ENCODE results near the gene SLC18A3. TPM values are rescaled to one million over a fixed set of nuclear protein-coding genes. Genes with fewer than 3 reads are reported as not detected.
A peak's percentile ranks its signal among the peaks of the same experiment; 100 is the strongest.

The SLC18A3 gene
- total RNA-seq, 1 donor from 2014 or later = 1.6 TPM

DNA sequence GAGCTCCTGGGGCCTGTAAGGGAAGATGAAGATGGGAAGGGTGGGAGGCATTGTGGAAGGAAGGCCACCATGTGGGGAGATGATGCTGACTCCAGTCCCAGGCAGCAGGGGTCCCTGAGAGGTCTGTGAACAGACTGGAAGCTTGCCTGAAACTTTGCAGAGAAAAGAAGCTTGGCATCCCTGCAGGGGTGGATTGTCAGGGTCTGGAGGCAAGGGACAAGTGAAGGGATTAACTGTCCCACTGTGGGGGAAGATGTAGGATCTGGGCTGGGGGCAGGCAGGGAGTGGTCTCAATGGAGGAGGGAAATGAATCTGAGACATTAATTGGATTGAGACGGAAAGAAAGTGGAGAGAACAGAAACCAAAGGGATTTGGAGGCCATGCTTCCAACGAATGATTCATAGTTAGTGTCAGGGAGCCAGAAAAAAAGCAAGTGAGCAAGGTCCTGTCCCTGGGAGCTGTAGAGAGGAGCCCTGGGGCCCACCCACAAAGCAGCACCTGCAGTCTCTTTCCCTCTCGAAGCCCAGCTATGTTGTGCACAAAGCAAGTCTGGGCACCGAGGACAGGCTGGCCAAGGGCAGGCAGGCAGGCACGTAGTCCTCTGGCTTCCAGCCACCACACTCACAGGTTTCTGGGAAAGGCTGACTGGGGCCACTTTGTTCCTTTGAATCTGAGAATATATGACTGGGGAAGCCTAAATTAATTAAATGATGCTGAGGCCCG lies 4.7 kb upstream of the SLC18A3 start:
- Mint-ChIP-seq H3K4me1 (ENCODE audit: unreplicated experiment) (peaks cover 4% of the 10 kb centered on the region), H3K27me3 (peaks cover 84% of the 10 kb centered on the region), H3K36me3 (no peaks in the 10 kb centered on the region), H3K27ac (no peak overlapping the region), H3K9me3 (no peaks in the 10 kb centered on the region), H3K4me3 (no peak overlapping the region)
- peak; percentile 45 for DNase-seq (ENCODE audit: extremely low spot score, unreplicated experiment)
- TF ChIP-seq CTCF (conservative IDR thresholded peaks at IDR 0.05) = no peak

DNA sequence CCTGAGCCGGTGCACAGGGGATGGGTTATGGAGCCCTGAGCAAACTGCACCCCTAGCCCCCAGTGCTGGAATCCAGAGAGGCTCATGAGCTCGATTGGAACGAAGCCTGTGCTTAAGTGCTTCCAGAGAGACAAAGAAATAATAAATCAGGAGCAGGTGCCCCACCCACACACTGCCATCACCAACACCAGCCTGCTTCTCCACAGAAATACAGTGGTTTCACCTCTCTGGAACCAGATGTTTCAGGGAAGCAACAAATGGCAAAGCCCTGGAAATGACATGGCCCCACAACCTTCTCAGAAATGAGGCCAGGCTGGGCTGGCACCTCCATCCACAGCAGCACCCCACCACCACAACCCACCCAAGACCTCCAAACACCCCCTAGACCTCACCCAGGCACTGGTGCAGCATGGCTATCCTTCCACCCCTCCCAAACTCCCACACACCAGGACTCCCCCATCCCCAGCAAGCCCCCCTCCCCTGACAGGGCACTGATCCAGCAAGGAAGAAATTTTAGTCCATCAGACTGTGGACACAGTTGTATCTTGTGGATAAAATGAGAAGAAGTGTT lies 4.1 kb upstream of the SLC18A3 start:
- no peak for TF ChIP-seq CTCF (conservative IDR thresholded peaks at IDR 0.05)
- peaks cover 80% of the 10 kb centered on the region for H3K27me3 Mint-ChIP-seq
- no peak overlapping the region for H3K4me3 Mint-ChIP-seq
- DNase-seq (ENCODE audit: extremely low spot score, unreplicated experiment) = peak; percentile 24
- no peaks in the 10 kb centered on the region for H3K9me3 Mint-ChIP-seq
- peaks cover 4% of the 10 kb centered on the region for H3K4me1 Mint-ChIP-seq (ENCODE audit: unreplicated experiment)
- H3K36me3 Mint-ChIP-seq = no peaks in the 10 kb centered on the region
- H3K27ac Mint-ChIP-seq = no peak overlapping the region

DNA sequence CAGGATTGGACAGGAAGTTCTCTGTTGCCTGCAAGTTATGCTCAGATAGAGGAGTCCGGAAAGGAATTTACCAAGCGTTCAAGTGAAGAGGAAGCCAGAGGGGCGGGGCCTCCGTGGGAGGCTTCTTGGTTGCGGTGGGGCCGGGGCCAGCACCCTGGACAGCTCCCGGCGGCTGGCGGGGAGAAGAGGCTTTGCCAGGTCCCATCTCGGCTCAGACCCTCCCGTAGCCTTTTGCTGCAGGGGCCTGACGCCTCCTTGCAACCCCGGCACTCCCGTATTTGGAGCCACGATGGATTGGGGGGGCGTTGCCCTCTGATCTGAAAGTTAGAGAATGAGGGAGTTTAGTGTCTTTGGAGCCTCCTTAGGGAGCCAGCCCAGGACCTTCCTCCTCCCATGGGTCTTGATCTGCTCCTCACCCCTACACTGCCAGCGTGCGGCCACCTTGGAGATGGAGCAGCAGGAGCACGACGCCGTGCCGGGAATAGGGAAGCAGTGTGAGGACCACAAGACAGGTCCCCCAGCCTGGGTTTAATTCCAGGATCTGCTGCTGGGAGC lies 3.1 kb upstream of the SLC18A3 start:
- peak; percentile 88 for DNase-seq (ENCODE audit: extremely low spot score, unreplicated experiment)
- H3K9me3 Mint-ChIP-seq = no peaks in the 10 kb centered on the region
- no peak overlapping the region for H3K4me3 Mint-ChIP-seq
- TF ChIP-seq CTCF (conservative IDR thresholded peaks at IDR 0.05) = no peak
- peaks cover 4% of the 10 kb centered on the region for H3K4me1 Mint-ChIP-seq (ENCODE audit: unreplicated experiment)
- peaks cover 2% of the 10 kb centered on the region for H3K36me3 Mint-ChIP-seq
- H3K27me3 Mint-ChIP-seq = peaks cover 84% of the 10 kb centered on the region
- H3K27ac Mint-ChIP-seq = no peak overlapping the region

DNA sequence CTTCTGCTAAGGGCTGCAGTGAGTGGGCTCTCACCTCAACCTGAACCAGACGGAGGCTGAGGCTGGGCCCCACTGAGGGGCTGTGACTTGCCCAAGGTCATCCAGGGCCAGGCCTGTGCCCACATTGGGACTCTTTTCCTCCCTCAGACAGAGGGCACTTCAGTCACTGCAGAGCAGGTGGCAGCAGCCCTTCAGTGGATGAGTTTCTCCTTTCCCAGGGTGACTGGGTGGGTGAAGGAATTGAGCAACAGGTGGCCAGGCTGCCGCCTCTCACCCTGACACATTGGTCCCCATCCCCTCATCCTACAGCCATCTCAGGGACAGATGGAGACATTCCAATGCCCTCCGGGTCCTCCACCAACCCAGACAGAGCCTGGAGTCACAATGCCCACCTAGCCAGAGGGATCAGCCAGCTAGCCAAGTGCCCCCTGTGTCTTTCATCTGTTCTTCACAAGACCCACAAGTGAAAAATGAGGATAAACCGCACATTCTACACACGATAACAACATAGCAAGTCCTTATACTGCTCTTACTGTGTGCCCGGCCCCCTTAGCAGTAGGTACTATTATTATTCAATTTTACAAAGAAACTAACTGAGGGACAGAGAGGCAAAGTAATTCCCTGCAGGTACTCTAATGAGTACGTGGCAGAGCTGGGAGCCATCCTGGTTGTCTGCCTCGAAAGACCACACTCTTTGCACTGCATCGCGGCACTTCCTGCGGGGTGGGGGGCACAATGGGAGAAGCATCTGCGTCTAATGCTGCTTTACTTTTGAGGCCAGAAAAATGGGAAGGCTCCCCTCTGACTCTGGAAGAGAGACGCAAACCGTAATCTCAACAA lies 1.7 kb upstream of the SLC18A3 start:
- Mint-ChIP-seq H3K27me3 (peaks cover 87% of the 10 kb centered on the region), H3K4me1 (ENCODE audit: unreplicated experiment) (peaks cover 9% of the 10 kb centered on the region), H3K9me3 (no peaks in the 10 kb centered on the region), H3K36me3 (peaks cover 7% of the 10 kb centered on the region), H3K4me3 (peak overlapping the region; percentile 82), H3K27ac (no peak overlapping the region)
- peak; percentile 63 for DNase-seq (ENCODE audit: extremely low spot score, unreplicated experiment)
- no peak for TF ChIP-seq CTCF (conservative IDR thresholded peaks at IDR 0.05)

DNA sequence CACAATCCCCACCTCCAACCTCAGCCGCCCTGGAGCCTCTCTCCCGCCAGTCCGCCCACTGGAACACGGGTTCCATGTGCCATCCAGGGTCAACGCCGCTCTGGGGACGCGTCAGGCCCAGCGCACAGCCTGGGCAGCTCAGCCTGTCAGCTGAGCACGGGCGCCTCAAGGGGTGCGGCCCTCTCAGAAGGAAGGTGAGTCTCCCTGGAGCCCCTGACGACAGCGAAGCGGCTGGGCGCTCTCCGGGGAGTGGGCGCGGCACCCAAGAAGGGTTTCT lies 1.2 kb upstream of the SLC18A3 start:
- Mint-ChIP-seq H3K27ac (no peak overlapping the region), H3K4me3 (peak overlapping the region; percentile 82), H3K27me3 (peaks cover 87% of the 10 kb centered on the region), H3K4me1 (ENCODE audit: unreplicated experiment) (peaks cover 14% of the 10 kb centered on the region), H3K9me3 (no peaks in the 10 kb centered on the region), H3K36me3 (peaks cover 7% of the 10 kb centered on the region)
- no peak for DNase-seq (ENCODE audit: extremely low spot score, unreplicated experiment)
- no peak for TF ChIP-seq CTCF (conservative IDR thresholded peaks at IDR 0.05)
